ENCODE measurements around the gene SPO11.

- TF ChIP-seq CEBPB (IDR thresholded peaks at IDR 0.05): no peak
- TF ChIP-seq TCF12 (IDR thresholded peaks at IDR 0.05; ENCODE audit: low read depth): no peak
- TF ChIP-seq TAF1 (IDR thresholded peaks at IDR 0.05; ENCODE audit: low read depth): no peak
- TF ChIP-seq RAD21 (IDR thresholded peaks at IDR 0.05; ENCODE audit: low read depth): no peak
- no peak for TF ChIP-seq REST (IDR thresholded peaks at IDR 0.05; ENCODE audit: low read depth)
Measured at GRCh38 chr20:57325632-57326356, 3.8 kb upstream of the SPO11 start.

Data from Ishikawa (cell line).